DMS 273 treated with DMSO at 0.1 percent for 48 hours (cell line): Measurements from ENCODE around the gene PPL.
"Not testable (repeated sequence)": the region's sequence is repeated elsewhere in the genome, so short reads cannot be mapped to it uniquely, and the experiment has no call there.

Experiments
- DNase-seq: peaks from one replicate; lab custom pipeline; 2025; lab: John Stamatoyannopoulos, UW

The PPL gene

GRCh38 chr16:4936991-4937781 is at the start of gene PPL:
Gene PPL (minus strand): TSS chr16:4937148. CDS start chr16:4937045, 103 bp downstream.
- no peak for DNase-seq

GRCh38 chr16:4984174-4984990 is 47.4 kb upstream of the PPL start:
- DNase-seq, result no peak

- DNase-seq, result no peak
These were observed 45.3 kb upstream of the PPL start for GRCh38 chr16:4982056-4982867.

GRCh38 chr16:4981473-4981872 is 44.5 kb upstream of the PPL start:
- DNase-seq, result no peak

GRCh38 chr16:4980691-4981090 is 43.7 kb upstream of the PPL start:
- DNase-seq, result no peak

GRCh38 chr16:4979736-4980660 is 43.0 kb upstream of the PPL start:
- DNase-seq, result no peak

GRCh38 chr16:4979164-4979563 is 42.2 kb upstream of the PPL start:
- DNase-seq, result no peak

GRCh38 chr16:4976611-4977145 is 39.7 kb upstream of the PPL start:
- DNase-seq, result no peak

- DNase-seq, result no peak
These were observed 39.1 kb upstream of the PPL start for GRCh38 chr16:4976079-4976478.

GRCh38 chr16:4972938-4973587 is 36.1 kb upstream of the PPL start:
- DNase-seq, result no peak

GRCh38 chr16:4970010-4970409 is 33.1 kb upstream of the PPL start:
- no peak for DNase-seq

- no peak for DNase-seq
These were observed 32.0 kb upstream of the PPL start for GRCh38 chr16:4968879-4969483.

- not testable (repeated sequence) for DNase-seq
These were observed 31.3 kb upstream of the PPL start for GRCh38 chr16:4968278-4968677.

- no peak for DNase-seq
These were observed 29.9 kb upstream of the PPL start for GRCh38 chr16:4966736-4967453.

- DNase-seq, result not testable (repeated sequence)
These were observed 26.6 kb upstream of the PPL start for GRCh38 chr16:4963527-4963926.

- no peak for DNase-seq
These were observed 25.8 kb upstream of the PPL start for GRCh38 chr16:4962716-4963115.

GRCh38 chr16:4960579-4960978 is 23.6 kb upstream of the PPL start:
- no peak for DNase-seq

- no peak for DNase-seq
These were observed 21.8 kb upstream of the PPL start for GRCh38 chr16:4958510-4959438.
